C4-2B (cell line): Measurements from ENCODE around the gene TRIM14.

ENCODE experiments used
- H3K27ac ChIP-seq: fragments of 450-650 bp; 2 replicates; pipeline ENCODE4 v1.5.1; 2017
- CTCF ChIP-seq: fragments of 450-650 bp; conservative IDR thresholded peaks from 2 replicates; pipeline ENCODE4 v1.5.1; 2017; ENCODE audit warnings: mild to moderate bottlenecking
- ZFX ChIP-seq: fragments of 450-650 bp; IDR thresholded peaks from 2 replicates; pipeline ENCODE4 v1.6.1; 2017

TRIM14 gene

GRCh38 chr9:98148486-98148885, 29.5 kb upstream of the TRIM14 start:
- no peak for TF ChIP-seq ZFX
- no peak for TF ChIP-seq CTCF
- no peak overlapping the region for H3K27ac ChIP-seq

GRCh38 chr9:98147582-98147981, 28.6 kb upstream of the TRIM14 start:
- H3K27ac ChIP-seq, result no peak overlapping the region
- TF ChIP-seq ZFX (no peak), CTCF (no peak)

- TF ChIP-seq ZFX, result peak; percentile 48; the same call in 1 of the 2 replicates
- TF ChIP-seq CTCF, result no peak
- H3K27ac ChIP-seq, result peak overlapping the region; percentile 93
These were observed 27.3 kb upstream of the TRIM14 start for GRCh38 chr9:98146101-98146991.

GRCh38 chr9:98144631-98145030, 25.6 kb upstream of the TRIM14 start:
- TF ChIP-seq ZFX (no peak), CTCF (no peak)
- peak overlapping the region; percentile 93 for H3K27ac ChIP-seq

- TF ChIP-seq CTCF (no peak), ZFX (no peak)
- peak overlapping the region; percentile 93; the same call in 1 of the 2 replicates for H3K27ac ChIP-seq
These were observed 25.1 kb upstream of the TRIM14 start for GRCh38 chr9:98144076-98144475.

GRCh38 chr9:98142925-98143481, 24.0 kb upstream of the TRIM14 start:
- TF ChIP-seq CTCF (no peak), ZFX (no peak)
- peak overlapping the region; percentile 46 for H3K27ac ChIP-seq

- no peak for TF ChIP-seq ZFX
- TF ChIP-seq CTCF, result no peak
- peak overlapping the region; percentile 46 for H3K27ac ChIP-seq
These were observed 23.3 kb upstream of the TRIM14 start for GRCh38 chr9:98142182-98142907.
